Spleen (tissue), 11 donors: Measurements from ENCODE around the gene ZMIZ1. TPM values are rescaled to one million over a fixed set of nuclear protein-coding genes. Genes with fewer than 3 reads are reported as not detected.

Experiments
- DNase-seq: peaks from one replicate; pipeline ENCODE4 v3.0.0-alpha.2; 2020
- H3K27ac ChIP-seq, 8 donors: fragments of 200-600 bp; sonication (generic) in 7 of 8; 1 replicate in 4 of 8; 2 replicates in 4 of 8; pipeline versions ENCODE4 v1.5.0 to v1.8.0; 2016 to 2021; ENCODE audit warnings: inconsistent platforms in 4 of 8, mild to moderate bottlenecking in 4 of 8, moderate library complexity in 1 of 8
- H3K27me3 ChIP-seq, 7 donors: fragments of 200-600 bp; sonication (generic) in 6 of 7; replicated peaks in 1 of 7; 1 replicate in 4 of 7; 2 replicates in 3 of 7; pipeline versions ENCODE4 v1.5.0 to v1.8.0; 2016 to 2021; ENCODE audit warnings: inconsistent platforms in 3 of 7, mild to moderate bottlenecking in 1 of 7
- H3K36me3 ChIP-seq, 6 donors: fragments of 200-600 bp; sonication (generic) in 5 of 6; 1 replicate in 4 of 6; 2 replicates in 2 of 6; pipeline versions ENCODE4 v1.5.0 to v1.8.0; 2016 to 2021; ENCODE audit warnings: inconsistent platforms in 2 of 6
- H3K4me1 ChIP-seq, 6 donors: fragments of 200-600 bp; sonication (generic) in 5 of 6; 1 replicate in 3 of 6; 2 replicates in 3 of 6; pipeline versions ENCODE4 v1.5.0 to v1.8.0; 2016 to 2021; ENCODE audit warnings: inconsistent platforms in 3 of 6
- H3K4me3 ChIP-seq, 8 donors: fragments of 200-600 bp; sonication (generic) in 7 of 8; 1 replicate in 4 of 8; 2 replicates in 4 of 8; pipeline versions ENCODE4 v1.5.0 to v1.8.0; 2016 to 2021; ENCODE audit warnings: inconsistent platforms in 4 of 8, mild to moderate bottlenecking in 4 of 8, moderate library complexity in 2 of 8
- H3K9me3 ChIP-seq, 8 donors: fragments of 200-600 bp; sonication (generic) in 7 of 8; 1 replicate in 4 of 8; 2 replicates in 4 of 8; pipeline versions ENCODE4 v1.5.0 to v1.8.0; 2016 to 2021; ENCODE audit warnings: inconsistent platforms in 4 of 8
- CTCF ChIP-seq, 11 experiments: fragments of 200-600 bp in 7 of 11; fragments of 450-650 bp in 4 of 11; sonication (generic) in 4 of 11; IDR thresholded peaks in 8 of 11; conservative IDR thresholded peaks in 3 of 11; 1 replicate in 7 of 11; 2 replicates in 4 of 11; pipeline versions ENCODE4 v1.4.0 to v1.8.0; 2016 to 2021; ENCODE audit warnings: antibody characterized with exemption in 11 of 11, inconsistent platforms in 4 of 11, mild to moderate bottlenecking in 1 of 11
- POLR2A ChIP-seq, 3 donors: fragments of 450-650 bp; IDR thresholded peaks; one replicate each; pipeline ENCODE4 v1.5.1; 2017; ENCODE audit warnings: antibody characterized with exemption in 3 of 3, mild to moderate bottlenecking in 1 of 3
- POLR2AphosphoS5 ChIP-seq, 3 donors: sonication (generic); formaldehyde crosslinking; IDR thresholded peaks; one replicate each; pipeline ENCODE4 v1.5.1; 2017; ENCODE audit warnings: antibody characterized with exemption in 3 of 3
- WGBS, 5 donors: extraction: QIAGEN DNeasy Blood & Tissue Kit in 3 of 5; methylation state at CpG; one replicate each; pipeline versions ENCODE4 v1.1.5 to v1.1.7; 2013 to 2018; 5-methylcytosine and 5-hydroxymethylcytosine counted together
- intact Hi-C: fragments of 100-400 bp; cut with DNase I; formaldehyde crosslinking; loops from one replicate; pipeline ENCODE4 v1.15.0; 2023; ENCODE audit warnings: low total_unique reads
- polyA plus RNA-seq, 3 donors: library from polyadenylated mRNA; stranded (reverse); fragments of 200-250 nt; gene quantifications; one replicate each; pipeline ENCODE4 v1.2.1, GENCODE V29; 2013
- total RNA-seq, 7 donors: library from RNA; depleted of rRNA in 3 of 7; stranded (reverse); fragments of >200 nt in 3 of 7; fragmentation: NEBNext Ultra II Directional in 4 of 7; extraction: Animal tissue kit (Norgen Biotek cat#: 25700) in 4 of 7; gene quantifications; one replicate each; pipeline versions ENCODE4 v1.1.0 to v1.2.1, GENCODE V29; 2016 to 2021
- donor health status: healthy with polysubstance abuse.
- donor health status: DM: no; HTN: no; CAD: no; lungs with moderate emphysema.
- donor health status: DM: no; HTN: no; CAD: no.
- donor health status: Bipolar disorder and iron deficiency.
- donor health status: healthy.
- donor health status: DM: no; HTN: no; CAD: no.
- donor health status: DM: yes; HTN: yes; CAD: no.

ZMIZ1 gene
- total and polyA plus RNA-seq, 10 donors, result 10.7 to 210 (median 125) TPM

- Histone ChIP-seq H3K36me3 (peaks cover 0 to 53% (median 4%) of the 10 kb centered on the region in 6 donors), H3K4me3 (no peak overlapping the region), H3K27me3 (no peaks in the 10 kb centered on the region), H3K4me1 (peaks cover 62 to 100% (median 93%) of the 10 kb centered on the region in 6 donors), H3K9me3 (no peaks in the 10 kb centered on the region), H3K27ac (peak overlapping the region in 5 of 8 donors; percentile 8 to 93 (median 86))
- DNase-seq, result no peak
- intact Hi-C loops, result no loop called here
- TF ChIP-seq CTCF (IDR thresholded peaks at IDR 0.05 in 8 of 11, conservative IDR thresholded peaks at IDR 0.05 in 3 of 11) (no peak), POLR2A (IDR thresholded peaks at IDR 0.05) (no peak), POLR2AphosphoS5 (IDR thresholded peaks at IDR 0.05) (peak in 2 of 3 donors; percentile 52 to 55)
- WGBS, 5 donors, result 71 to 82% (median 73%) methylated on average over 15 to 18 of the region's 18 CpGs
These were observed 194.4 kb downstream of the ZMIZ1 start for GRCh38 chr10:79262959-79263746.

GRCh38 chr10:79263939-79264338, 195.2 kb downstream of the ZMIZ1 start:
- Histone ChIP-seq H3K36me3 (peaks cover 0 to 53% (median 3%) of the 10 kb centered on the region in 6 donors), H3K4me1 (peaks cover 63 to 100% (median 97%) of the 10 kb centered on the region in 6 donors), H3K9me3 (no peaks in the 10 kb centered on the region), H3K27me3 (no peaks in the 10 kb centered on the region), H3K4me3 (no peak overlapping the region), H3K27ac (peak overlapping the region in 5 of 8 donors; percentile 8 to 93 (median 86))
- TF ChIP-seq POLR2AphosphoS5 (IDR thresholded peaks at IDR 0.05) (peak in 2 of 3 donors; percentile 20 to 54), CTCF (IDR thresholded peaks at IDR 0.05 in 8 of 11, conservative IDR thresholded peaks at IDR 0.05 in 3 of 11) (no peak), POLR2A (IDR thresholded peaks at IDR 0.05) (no peak)
- intact Hi-C loops, result no loop called here
- 71 to 85% (median 83%) methylated on average over 10 of the region's 10 CpGs for WGBS, 5 donors
- no peak for DNase-seq

- Histone ChIP-seq H3K4me3 (no peak overlapping the region), H3K4me1 (peaks cover 65 to 100% (median 96%) of the 10 kb centered on the region in 6 donors), H3K36me3 (peaks cover 0 to 58% (median 3%) of the 10 kb centered on the region in 6 donors), H3K27ac (peak overlapping the region in 7 of 8 donors; percentile 8 to 93 (median 86)), H3K9me3 (no peaks in the 10 kb centered on the region), H3K27me3 (no peaks in the 10 kb centered on the region)
- intact Hi-C loops, result no loop called here
- TF ChIP-seq CTCF (IDR thresholded peaks at IDR 0.05 in 8 of 11, conservative IDR thresholded peaks at IDR 0.05 in 3 of 11) (no peak), POLR2AphosphoS5 (IDR thresholded peaks at IDR 0.05) (peak in 1 of 3 donors; percentile 42)
- DNase-seq, result no peak
- WGBS, 5 donors, result 75 to 82% (median 79%) methylated on average over 10 of the region's 10 CpGs
These were observed 196.2 kb downstream of the ZMIZ1 start for GRCh38 chr10:79264942-79265341.

- H3K4me3 ChIP-seq, result peak overlapping the region in 1 of 8 donors; percentile 55
- no peaks in the 10 kb centered on the region for H3K27me3 ChIP-seq
- peaks cover 0 to 57% (median under 1%) of the 10 kb centered on the region in 6 donors for H3K36me3 ChIP-seq
- DNase-seq, result no peak
- H3K27ac ChIP-seq, result peak overlapping the region; percentile 74 to 93 (median 86)
- H3K9me3 ChIP-seq, result no peaks in the 10 kb centered on the region
- no peak for TF ChIP-seq CTCF (IDR thresholded peaks at IDR 0.05 in 8 of 11, conservative IDR thresholded peaks at IDR 0.05 in 3 of 11)
- no peak for TF ChIP-seq POLR2A (IDR thresholded peaks at IDR 0.05)
- TF ChIP-seq POLR2AphosphoS5 (IDR thresholded peaks at IDR 0.05), result no peak
- 23 to 40% (median 28%) methylated on average over 5 to 6 of the region's 6 CpGs for WGBS, 5 donors
- intact Hi-C loops, result no loop called here
- peaks cover 73 to 100% (median 97%) of the 10 kb centered on the region in 6 donors for H3K4me1 ChIP-seq
These were observed 197.3 kb downstream of the ZMIZ1 start for GRCh38 chr10:79266084-79266483.
